Thyroid gland (tissue), 4 donors: ENCODE results near the gene PLAC9. TPM values are rescaled to one million over a fixed set of nuclear protein-coding genes. Genes with fewer than 3 reads are reported as not detected.

Experiments used
- DNase-seq, 2 donors: peaks; one replicate each; pipeline ENCODE4 v3.0.0-alpha.2; 2019
- H3K27ac ChIP-seq, 3 donors: fragments of 200-600 bp; sonication (generic); 1 replicate in 2 of 3; 2 replicates in 1 of 3; pipeline ENCODE4 v1.5.1; 2016 to 2019; ENCODE audit warnings: mild to moderate bottlenecking in 1 of 3, moderate library complexity in 1 of 3
- H3K27me3 ChIP-seq: fragments of 200-600 bp; sonication (generic); one replicate; pipeline ENCODE4 v1.5.1; 2019
- H3K36me3 ChIP-seq, 2 donors: fragments of 200-600 bp; sonication (generic); one replicate each; pipeline ENCODE4 v1.5.1; 2016 to 2019
- H3K4me1 ChIP-seq, 2 donors: fragments of 200-600 bp; sonication (generic); one replicate each; pipeline ENCODE4 v1.5.1; 2017 to 2019
- H3K4me3 ChIP-seq, 3 donors: fragments of 200-600 bp; sonication (generic); replicated peaks in 1 of 3; 1 replicate in 2 of 3; 2 replicates in 1 of 3; pipeline ENCODE4 v1.5.1; 2016; ENCODE audit warnings: mild to moderate bottlenecking in 1 of 3
- H3K9me3 ChIP-seq: fragments of 200-600 bp; sonication (generic); one replicate; pipeline ENCODE4 v1.5.1; 2017
- CTCF ChIP-seq, 6 experiments: fragments of 200-600 bp in 3 of 6; fragments of 450-650 bp in 3 of 6; sonication (generic) in 3 of 6; IDR thresholded peaks; one replicate each; pipeline ENCODE4 v1.5.1; 2016 to 2019; ENCODE audit warnings: antibody characterized with exemption in 6 of 6, mild to moderate bottlenecking in 2 of 6, inconsistent platforms in 1 of 6, moderate library complexity in 1 of 6
- POLR2A ChIP-seq, 2 donors: fragments of 450-650 bp; IDR thresholded peaks; one replicate each; pipeline ENCODE4 v1.6.1; 2017; ENCODE audit warnings: antibody characterized with exemption in 2 of 2, mild to moderate bottlenecking in 2 of 2, moderate library complexity in 1 of 2
- WGBS, 2 donors: methylation state at CpG; one replicate each; pipeline ENCODE4 v1.1.5; 2017; 5-methylcytosine and 5-hydroxymethylcytosine counted together
- intact Hi-C: fragments of 100-400 bp; cut with DNase I; formaldehyde crosslinking; loops from one replicate; pipeline ENCODE4 v1.15.1; 2023
- total RNA-seq, 4 donors: library from RNA; depleted of rRNA; stranded (reverse); fragments of >200 nt; gene quantifications; one replicate each; pipeline ENCODE4 v1.2.3, GENCODE V29; 2016

PLAC9 gene
- total RNA-seq, 4 donors from 2014 or later = 5.5 to 65.6 (median 33.6) TPM

GRCh38 chr10:80139265-80139664 lies 6.7 kb downstream of the PLAC9 start:
- intact Hi-C loops = no loop called here
- Histone ChIP-seq H3K27me3 (no peaks in the 10 kb centered on the region), H3K27ac (no peak overlapping the region), H3K9me3 (no peaks in the 10 kb centered on the region), H3K4me1 (peaks cover 5 to 11% of the 10 kb centered on the region in 2 donors), H3K36me3 (no peaks in the 10 kb centered on the region), H3K4me3 (no peak overlapping the region)
- DNase-seq = no peak
- 74 to 90% methylated on average over 2 of the region's 2 CpGs for WGBS, 2 donors
- TF ChIP-seq POLR2A (IDR thresholded peaks at IDR 0.05) = no peak
- TF ChIP-seq CTCF (IDR thresholded peaks at IDR 0.05) = no peak

GRCh38 chr10:80140251-80140650 lies 7.7 kb downstream of the PLAC9 start:
- DNase-seq = no peak
- Histone ChIP-seq H3K4me1 (peaks cover 10 to 19% of the 10 kb centered on the region in 2 donors), H3K27ac (no peak overlapping the region), H3K4me3 (no peak overlapping the region), H3K36me3 (no peaks in the 10 kb centered on the region), H3K27me3 (no peaks in the 10 kb centered on the region), H3K9me3 (no peaks in the 10 kb centered on the region)
- WGBS, 2 donors = 88 to 90% methylated on average over 7 of the region's 7 CpGs
- no peak for TF ChIP-seq POLR2A (IDR thresholded peaks at IDR 0.05)
- TF ChIP-seq CTCF (IDR thresholded peaks at IDR 0.05) = no peak
- intact Hi-C loops = loop anchor here (5.0 to 10.0 kb wide), 2 partner anchors 82 to 765 kb away; no protein-coding TSS in a partner anchor

- H3K27me3 ChIP-seq = no peaks in the 10 kb centered on the region
- H3K4me1 ChIP-seq = peaks cover 10 to 16% of the 10 kb centered on the region in 2 donors
- no peak for TF ChIP-seq POLR2A (IDR thresholded peaks at IDR 0.05)
- TF ChIP-seq CTCF (IDR thresholded peaks at IDR 0.05) = no peak
- H3K27ac ChIP-seq = no peak overlapping the region
- no peaks in the 10 kb centered on the region for H3K9me3 ChIP-seq
- DNase-seq = no peak
- no peaks in the 10 kb centered on the region for H3K36me3 ChIP-seq
- no peak overlapping the region for H3K4me3 ChIP-seq
- 54 to 67% methylated on average over 18 to 19 of the region's 19 CpGs for whole genome bisulfite sequencing, 2 donors
- intact Hi-C loops = loop anchor here (5.0 to 10.0 kb wide), 2 partner anchors 80 to 767 kb away; no protein-coding TSS in a partner anchor
Measured at GRCh38 chr10:80141696-80142460, 9.3 kb downstream of the PLAC9 start.

GRCh38 chr10:80144067-80144695 lies 11.7 kb downstream of the PLAC9 start:
- H3K4me3 ChIP-seq = no peak overlapping the region

More at GRCh38 chr10:80144067-80144695, 11.7 kb downstream of the PLAC9 start:
- Histone ChIP-seq H3K36me3 (no peaks in the 10 kb centered on the region), H3K9me3 (no peaks in the 10 kb centered on the region), H3K4me1 (peaks cover 10 to 12% of the 10 kb centered on the region in 2 donors), H3K27me3 (no peaks in the 10 kb centered on the region), H3K27ac (peak overlapping the region in 1 of 3 donors; percentile 15)
- intact Hi-C loops = loop anchor here (5.0 to 10.0 kb wide), 2 partner anchors 78 to 769 kb away; no protein-coding TSS in a partner anchor
- WGBS, 2 donors = 24 to 28% methylated on average over 14 to 16 of the region's 28 CpGs
- peak; percentile 34 to 43 for DNase-seq
- TF ChIP-seq POLR2A (IDR thresholded peaks at IDR 0.05) = no peak
- TF ChIP-seq CTCF (IDR thresholded peaks at IDR 0.05) = peak in 1 of 6 experiments; percentile 42
